ENCODE data around the gene CDK5RAP3. TPM values are rescaled to one million over a fixed set of nuclear protein-coding genes. Genes with fewer than 3 reads are reported as not detected.
"Not testable (repeated sequence)": the region's sequence is repeated elsewhere in the genome, so short reads cannot be mapped to it uniquely, and the experiment has no call there.

CDK5RAP3 gene
- total and polyA plus RNA-seq, 2 donors (not counting 3 experiments of a cell fraction or from before 2014, with no cell fraction given): 109 to 139 TPM

GRCh38 chr17:48016112-48016511, 45.2 kb downstream of the CDK5RAP3 start:
- Histone ChIP-seq H3K27me3 (ENCODE audit: control insufficient read depth in 2 of 2, insufficient read depth in 2 of 2, low read length in 2 of 2) (no peaks in the 10 kb centered on the region), H3K4me1 (ENCODE audit: control insufficient read depth, extremely low read depth, insufficient read depth, low read length) (peaks cover 9% of the 10 kb centered on the region), H2AFZ (ENCODE audit: low read depth, low read length) (no peak overlapping the region), H3K9ac (replicated peaks; ENCODE audit: extremely low read depth, insufficient read depth, low read length) (no peak overlapping the region), H3K36me3 (ENCODE audit: control insufficient read depth in 2 of 2, extremely low read depth in 1 of 2, insufficient read depth in 2 of 2, low read length in 2 of 2) (no peaks in the 10 kb centered on the region), H3K9me1 (replicated peaks; ENCODE audit: control insufficient read depth, extremely low read depth, insufficient read depth, low read length) (no peaks in the 10 kb centered on the region), H3K79me2 (ENCODE audit: control insufficient read depth, insufficient read depth, low read length) (no peaks in the 10 kb centered on the region), H4K20me1 (replicated peaks; ENCODE audit: control insufficient read depth, extremely low read depth, insufficient read depth, low read length) (no peaks in the 10 kb centered on the region), H3K4me3 (replicated peaks in 1 of 3; ENCODE audit: insufficient read depth in 1 of 3, low read depth in 1 of 3, low read length in 3 of 3) (no peak overlapping the region), H3K9me3 (replicated peaks; ENCODE audit: control insufficient read depth, insufficient read depth, low read length) (no peaks in the 10 kb centered on the region), H3K27ac (ENCODE audit: insufficient read depth, low read depth, low read length) (no peak overlapping the region), H3K4me2 (ENCODE audit: insufficient read depth, low read length) (no peak overlapping the region)
- TF ChIP-seq POLR2A (IDR thresholded peaks at IDR 0.05; ENCODE audit: low read depth, low read length): no peak
- no peak for TF ChIP-seq MAX (IDR thresholded peaks at IDR 0.05; ENCODE audit: insufficient read depth, insufficient read length)
- no peak for TF ChIP-seq FOS (IDR thresholded peaks at IDR 0.05; ENCODE audit: borderline replicate concordance, insufficient read depth, low read length)
- no peak for TF ChIP-seq POLR2AphosphoS5 (IDR thresholded peaks at IDR 0.05; ENCODE audit: insufficient read depth, low read depth, low read length)
- TF ChIP-seq GATA2 (IDR thresholded peaks at IDR 0.05; ENCODE audit: insufficient read depth, insufficient read length, low read depth, low read length): no peak
- no peak for TF ChIP-seq CTCF (IDR thresholded peaks at IDR 0.05; ENCODE audit: extremely low read depth in 1 of 2, insufficient read depth in 1 of 2, low read depth in 1 of 2, low read length in 2 of 2)
- no peak for TF ChIP-seq JUN (IDR thresholded peaks at IDR 0.05; ENCODE audit: borderline replicate concordance, insufficient read depth, insufficient read length, low read depth)
- TF ChIP-seq EZH2 (IDR thresholded peaks at IDR 0.05; ENCODE audit: borderline replicate concordance, low read depth, low read length, severe bottlenecking): no peak
- TF ChIP-seq MYC (IDR thresholded peaks at IDR 0.05; ENCODE audit: low read depth, low read length): no peak
- no peak for DNase-seq (ENCODE audit: low read depth, low spot score)
- no peak for FAIRE-seq
- ChIA-PET CTCF (interaction anchor here (0.6 to 9.6 kb wide), 6 partner anchors 9 to 111 kb away, joined by 3 to 469 read pairs (median 4); partner anchors contain the start of gene CDK5RAP3), POLR2A (interaction anchor here (0.6 kb wide), 1 partner anchor 15 kb away, joined by 3 read pairs; no protein-coding TSS in a partner anchor)
- BruUV-seq (replicated peaks): no TSS peak
- intact Hi-C loops (cut with micrococcal nuclease) (no loop called here), dilution Hi-C loops (cut with MboI; ENCODE audit: extremely low pct_ligation_motif_present, low sequenced_read_pairs) (no loop called here)

GRCh38 chr17:48017817-48018158, 46.9 kb downstream of the CDK5RAP3 start:
- H3K4me2 ChIP-seq (ENCODE audit: insufficient read depth, low read length); dilution Hi-C loops (cut with MboI; ENCODE audit: extremely low pct_ligation_motif_present, low sequenced_read_pairs): not testable (repeated sequence)

More at GRCh38 chr17:48017817-48018158, 46.9 kb downstream of the CDK5RAP3 start:
- H3K4me1 ChIP-seq (ENCODE audit: control insufficient read depth, extremely low read depth, insufficient read depth, low read length); H4K20me1 ChIP-seq (replicated peaks; ENCODE audit: control insufficient read depth, extremely low read depth, insufficient read depth, low read length); H3K9me3 ChIP-seq (replicated peaks; ENCODE audit: control insufficient read depth, insufficient read depth, low read length); POLR2A ChIA-PET; H3K79me2 ChIP-seq (ENCODE audit: control insufficient read depth, insufficient read depth, low read length); H3K36me3 ChIP-seq (ENCODE audit: control insufficient read depth in 2 of 2, extremely low read depth in 1 of 2, insufficient read depth in 2 of 2, low read length in 2 of 2); H3K9me1 ChIP-seq (replicated peaks; ENCODE audit: control insufficient read depth, extremely low read depth, insufficient read depth, low read length); H2AFZ ChIP-seq (ENCODE audit: low read depth, low read length); H3K4me3 ChIP-seq (replicated peaks in 1 of 3; ENCODE audit: insufficient read depth in 1 of 3, low read depth in 1 of 3, low read length in 3 of 3); DNase-seq (ENCODE audit: low read depth, low spot score); H3K27me3 ChIP-seq (ENCODE audit: control insufficient read depth in 2 of 2, insufficient read depth in 2 of 2, low read length in 2 of 2); H3K27ac ChIP-seq (ENCODE audit: insufficient read depth, low read depth, low read length); FAIRE-seq; H3K9ac ChIP-seq (replicated peaks; ENCODE audit: extremely low read depth, insufficient read depth, low read length); BruUV-seq (replicated peaks): not testable (repeated sequence)
- CTCF ChIA-PET: interaction anchor here (0.5 to 9.6 kb wide), 28 partner anchors 9 to 212 kb away, joined by 3 to 469 read pairs (median 5); partner anchors contain the start of genes CDK5RAP3, PRR15L, SCRN2 and SP2
- intact Hi-C loops (cut with micrococcal nuclease): loop anchor here (1.0 to 2.0 kb wide), 4 partner anchors 15 to 122 kb away; no protein-coding TSS in a partner anchor
